A673 (cell line): ENCODE measurements around the gene MLPH.

ENCODE experiments used
- EZH2 ChIP-seq: fragments of 200-600 bp; sonication (generic); IDR thresholded peaks from 2 replicates; pipeline ENCODE4 v1.6.1; 2017; ENCODE audit warnings: borderline replicate concordance, low read depth, mild to moderate bottlenecking, mixed read lengths, antibody characterized with exemption, low read length; ENCODE audit not compliant: poor library complexity, severe bottlenecking
- TF ChIP-seq, protein P1 (sequence below): fragments of 300-800, 200-600 bp; sonication (generic); conservative IDR thresholded peaks from 2 replicates; pipeline ENCODE4 v1.5.1; 2017; ENCODE audit warnings: low read depth, mild to moderate bottlenecking, antibody characterized with exemption, low read length, moderate library complexity, mixed read lengths

DNA sequence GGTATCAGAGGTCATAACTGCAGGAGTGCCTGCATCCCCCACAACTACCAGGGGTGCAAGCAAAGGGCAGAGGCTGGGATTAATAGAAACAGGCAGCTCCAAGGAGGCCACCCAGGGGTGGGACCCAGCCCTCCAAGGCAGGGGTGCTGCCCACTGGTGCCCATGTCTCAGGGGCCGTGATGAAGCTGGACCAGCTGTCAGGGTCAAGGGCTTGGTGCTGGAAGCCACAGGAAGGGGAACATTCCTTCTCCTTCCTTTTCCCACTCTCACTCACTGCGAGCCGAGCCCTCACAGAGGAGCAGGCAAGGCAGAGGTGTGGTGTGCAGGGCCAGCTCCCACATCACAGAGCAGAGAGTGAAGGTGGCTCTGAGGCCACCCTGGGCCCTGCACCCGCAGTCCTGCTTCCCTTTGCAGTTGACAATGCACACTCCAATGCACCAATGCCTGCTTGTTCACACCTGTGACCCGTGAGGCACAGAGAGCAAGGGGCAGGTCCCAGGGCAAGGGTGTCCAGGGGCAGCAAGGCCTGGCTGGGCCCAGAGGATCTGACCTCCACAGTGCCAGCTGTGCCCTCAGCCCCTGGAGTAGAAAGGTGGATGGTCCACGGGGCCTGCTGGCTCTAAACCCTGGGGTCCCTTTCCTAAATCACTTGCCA is 28.7 kb downstream of the MLPH start:
- TF ChIP-seq, protein P1, sequence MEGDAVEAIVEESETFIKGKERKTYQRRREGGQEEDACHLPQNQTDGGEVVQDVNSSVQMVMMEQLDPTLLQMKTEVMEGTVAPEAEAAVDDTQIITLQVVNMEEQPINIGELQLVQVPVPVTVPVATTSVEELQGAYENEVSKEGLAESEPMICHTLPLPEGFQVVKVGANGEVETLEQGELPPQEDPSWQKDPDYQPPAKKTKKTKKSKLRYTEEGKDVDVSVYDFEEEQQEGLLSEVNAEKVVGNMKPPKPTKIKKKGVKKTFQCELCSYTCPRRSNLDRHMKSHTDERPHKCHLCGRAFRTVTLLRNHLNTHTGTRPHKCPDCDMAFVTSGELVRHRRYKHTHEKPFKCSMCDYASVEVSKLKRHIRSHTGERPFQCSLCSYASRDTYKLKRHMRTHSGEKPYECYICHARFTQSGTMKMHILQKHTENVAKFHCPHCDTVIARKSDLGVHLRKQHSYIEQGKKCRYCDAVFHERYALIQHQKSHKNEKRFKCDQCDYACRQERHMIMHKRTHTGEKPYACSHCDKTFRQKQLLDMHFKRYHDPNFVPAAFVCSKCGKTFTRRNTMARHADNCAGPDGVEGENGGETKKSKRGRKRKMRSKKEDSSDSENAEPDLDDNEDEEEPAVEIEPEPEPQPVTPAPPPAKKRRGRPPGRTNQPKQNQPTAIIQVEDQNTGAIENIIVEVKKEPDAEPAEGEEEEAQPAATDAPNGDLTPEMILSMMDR, result no peak
- no peak for TF ChIP-seq EZH2
